Stimulated activated CD4-positive, alpha-beta T cell treated with anti-CD3 and anti-CD28 coated beads, TNF-alpha, amount 100 ng/mL, for 48 hours (primary cell): ENCODE measurements around the gene AXIN1.
A peak's percentile ranks its signal among the peaks of the same experiment; 100 is the strongest.
"Not testable (repeated sequence)": the region's sequence is repeated elsewhere in the genome, so short reads cannot be mapped to it uniquely, and the experiment has no call there.

Experiments
- DNase-seq, 3 donors: peaks; one replicate each; pipeline ENCODE4 v3.0.0-alpha.2; 2020; ENCODE audit warnings: low read depth in 3 of 3

Gene AXIN1

DNA sequence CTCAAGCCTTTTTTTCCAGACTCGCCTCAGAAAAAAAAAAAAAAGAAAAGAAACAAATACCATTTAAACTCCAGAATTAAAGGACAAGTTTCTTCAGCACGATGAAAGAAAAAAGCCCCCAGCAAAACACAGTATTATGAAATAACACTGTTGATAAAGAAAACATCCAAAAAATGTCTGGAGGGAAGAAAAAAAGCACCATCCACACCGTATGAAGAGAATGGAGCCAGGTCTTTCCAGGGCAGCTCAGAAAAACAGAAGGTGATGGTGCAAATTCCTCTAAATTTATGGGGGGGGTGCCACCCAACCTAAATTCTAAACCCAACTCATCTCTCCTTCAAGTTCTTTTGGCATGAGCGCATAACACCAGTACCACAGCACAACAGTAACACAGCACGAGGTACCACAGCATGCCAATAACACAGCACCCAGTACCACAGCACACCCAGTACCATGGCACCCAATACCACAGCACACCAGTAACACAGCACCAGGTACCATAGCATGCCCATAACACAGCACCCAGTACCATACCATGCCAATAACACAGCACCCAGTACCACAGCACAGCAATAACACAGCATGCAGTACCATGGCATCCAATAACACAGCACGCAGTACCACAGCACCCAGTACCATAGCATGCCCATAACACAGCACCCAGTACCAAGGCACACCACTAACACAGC lies 19.0 kb downstream of the AXIN1 start:
- no peak for DNase-seq

DNA sequence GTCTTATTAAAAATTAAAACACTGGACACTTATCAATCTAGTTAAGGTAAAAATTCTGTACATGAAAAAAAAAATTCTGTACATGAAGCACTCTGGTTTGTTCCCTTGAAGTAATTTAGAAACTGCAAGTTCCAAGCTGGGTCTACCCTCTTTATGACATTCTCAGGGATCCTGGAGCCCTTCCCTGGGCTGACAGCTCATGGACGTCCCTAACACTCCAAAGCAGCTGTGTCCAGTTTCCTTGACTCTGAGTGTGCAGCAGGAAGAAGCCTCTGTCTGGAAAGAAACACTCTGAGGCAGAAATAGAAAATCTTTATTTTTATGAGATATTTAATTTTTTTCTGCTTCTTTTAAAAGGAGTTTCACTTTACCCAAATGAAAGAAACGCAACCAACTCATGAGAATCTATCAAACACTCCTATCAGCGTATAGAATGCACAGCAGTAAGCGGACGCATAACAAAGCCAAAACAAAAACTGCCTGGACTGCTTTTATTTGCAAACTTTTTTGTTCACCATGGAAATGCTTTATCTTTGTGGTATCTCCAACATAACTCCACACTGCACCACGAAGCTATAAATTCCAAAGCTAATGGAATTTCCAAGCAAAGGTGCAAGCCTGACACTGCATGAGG lies 21.2 kb downstream of the AXIN1 start:
- not testable (repeated sequence) for DNase-seq

DNA sequence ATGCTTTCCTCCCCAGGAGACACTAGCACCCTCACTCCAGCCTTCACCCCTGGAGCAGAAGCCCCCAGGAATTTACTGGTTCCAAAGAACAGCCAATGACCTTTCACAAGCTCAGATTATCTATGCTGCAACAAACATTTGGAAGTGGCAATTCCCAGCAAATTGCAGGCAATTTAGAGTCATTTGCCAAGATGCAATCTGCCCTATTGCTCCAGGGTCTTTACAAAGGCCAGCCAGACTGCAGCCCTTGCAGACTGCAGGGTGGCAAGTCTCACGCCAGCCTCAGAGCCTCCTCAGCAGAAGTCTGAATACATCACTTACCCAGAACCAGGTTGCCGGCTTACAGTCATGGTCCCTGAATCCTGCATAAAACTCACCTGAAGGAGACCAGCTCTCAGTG lies 21.8 kb downstream of the AXIN1 start:
- no peak for DNase-seq

DNA sequence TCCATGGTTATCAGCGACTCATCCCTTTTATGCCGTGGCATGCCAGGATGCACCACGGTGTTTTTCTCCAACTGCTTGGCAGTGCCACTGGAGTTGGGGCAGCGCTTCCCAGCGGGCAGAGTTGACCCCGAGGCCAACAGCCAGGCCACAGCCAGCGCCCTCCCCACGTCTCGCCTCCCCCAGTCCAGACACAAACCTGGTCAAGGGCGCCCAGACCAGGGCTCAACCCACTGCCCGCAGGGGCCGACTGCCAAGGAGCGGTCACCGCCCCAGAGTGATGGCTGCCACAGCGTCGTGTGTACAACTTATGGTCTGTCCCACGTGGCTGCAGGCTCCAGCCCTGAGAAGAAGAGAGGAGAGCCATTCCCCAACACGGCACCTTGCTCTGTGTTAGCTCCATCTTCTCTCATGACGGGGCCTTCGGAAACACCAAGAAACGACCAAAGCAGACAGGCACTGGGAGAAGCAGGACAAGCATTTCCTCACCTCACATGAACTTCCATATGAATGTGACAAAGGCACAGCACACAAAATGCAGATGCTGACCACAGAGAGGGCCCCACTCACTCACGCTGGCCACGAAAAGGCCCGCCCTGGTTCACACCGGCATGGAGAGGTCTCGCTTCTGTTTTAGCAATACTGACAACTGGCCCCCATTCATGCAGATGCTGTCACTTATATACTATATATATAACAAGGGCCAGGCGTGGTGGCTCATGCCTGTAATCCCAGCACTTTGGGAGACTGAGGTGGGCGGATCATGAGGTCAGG lies 27.0 kb downstream of the AXIN1 start:
- no peak for DNase-seq

DNA sequence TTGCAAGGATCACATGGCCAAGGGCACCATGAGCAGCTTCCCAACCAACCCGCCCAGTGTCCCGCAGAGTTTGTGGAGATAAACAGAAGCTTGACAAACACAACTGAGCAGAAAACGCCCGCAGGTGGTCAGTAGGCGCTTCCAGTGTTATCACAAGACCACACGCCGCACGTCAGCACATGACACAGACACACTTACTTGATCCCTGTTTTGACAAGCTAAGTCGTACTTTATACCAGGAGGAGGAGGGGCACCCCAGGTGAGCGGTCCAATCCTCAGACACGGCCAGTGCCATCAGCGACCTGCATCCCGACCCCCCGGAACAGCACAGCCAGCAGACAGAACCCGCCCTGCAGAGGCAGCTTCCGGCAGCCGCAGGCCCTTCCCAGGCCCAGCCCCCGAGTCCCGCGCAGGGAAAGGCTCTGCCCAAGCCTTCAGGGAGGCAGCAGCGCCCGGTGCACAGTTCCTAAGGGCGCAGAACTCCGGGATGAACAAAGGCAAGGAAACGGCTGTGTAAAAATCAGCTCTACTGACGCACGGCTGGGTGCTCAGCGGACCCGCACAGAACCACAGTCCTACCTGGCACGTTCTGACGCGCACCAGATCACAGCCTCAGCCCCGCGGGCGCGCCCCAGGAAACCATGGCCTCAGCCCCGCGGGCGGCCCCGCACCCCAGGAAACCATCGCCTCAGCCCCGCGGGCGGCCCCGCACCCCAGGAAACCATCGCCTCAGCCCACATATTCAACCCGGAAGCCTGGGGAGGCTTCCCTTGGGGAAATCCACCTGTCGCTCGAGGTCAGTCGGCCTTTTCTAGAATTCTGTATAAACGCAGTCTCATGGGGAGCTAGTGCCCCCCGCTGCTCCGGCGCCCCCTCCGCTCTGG lies 27.8 kb downstream of the AXIN1 start:
- DNase-seq = peak in 1 of 3 donors; percentile 27

DNA sequence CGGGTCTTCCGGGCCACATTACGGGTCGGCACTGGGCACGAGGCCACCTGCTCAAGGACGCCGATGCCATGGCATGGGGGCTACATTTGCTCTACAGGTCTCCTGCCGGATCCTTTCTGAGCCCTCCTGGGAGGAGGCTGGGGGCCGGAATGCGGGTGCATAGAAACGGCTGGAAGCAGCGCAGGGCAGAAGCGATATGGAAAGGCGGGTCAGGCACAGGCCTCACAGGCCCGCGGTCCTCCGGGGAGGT lies 28.4 kb downstream of the AXIN1 start:
- DNase-seq = no peak

DNA sequence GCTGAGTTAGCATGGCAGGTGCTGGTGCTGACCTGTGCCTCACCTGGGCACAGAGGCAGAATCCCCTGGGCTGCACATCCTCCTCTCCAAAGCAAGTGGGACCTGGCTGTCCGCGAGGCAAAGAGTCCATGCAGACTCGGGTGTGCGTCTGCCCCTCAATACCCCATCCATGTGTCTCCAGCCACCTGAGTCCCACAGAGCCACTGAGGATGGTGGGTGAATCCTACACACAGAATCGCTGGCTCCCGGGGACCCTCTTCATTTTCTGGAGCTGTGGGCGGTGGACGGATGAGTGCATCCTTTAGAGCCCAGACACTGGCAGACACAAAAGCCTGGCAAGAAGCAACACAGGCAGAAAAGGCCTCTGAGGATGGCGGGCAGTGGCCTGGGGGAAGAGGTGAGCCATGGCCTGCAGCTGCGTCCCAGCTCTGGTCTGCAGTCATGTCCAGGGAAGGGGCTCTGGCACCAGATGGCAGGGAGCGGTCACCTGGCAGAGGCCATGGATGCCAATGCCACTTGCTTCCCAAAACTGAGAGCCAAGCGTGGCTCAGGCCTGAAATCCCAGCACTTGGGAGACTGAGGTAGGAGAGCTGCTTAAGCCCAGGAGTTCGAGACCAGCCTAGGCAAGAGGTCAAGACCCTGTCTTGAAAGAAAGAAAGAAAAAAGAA lies 29.9 kb downstream of the AXIN1 start:
- DNase-seq = no peak

DNA sequence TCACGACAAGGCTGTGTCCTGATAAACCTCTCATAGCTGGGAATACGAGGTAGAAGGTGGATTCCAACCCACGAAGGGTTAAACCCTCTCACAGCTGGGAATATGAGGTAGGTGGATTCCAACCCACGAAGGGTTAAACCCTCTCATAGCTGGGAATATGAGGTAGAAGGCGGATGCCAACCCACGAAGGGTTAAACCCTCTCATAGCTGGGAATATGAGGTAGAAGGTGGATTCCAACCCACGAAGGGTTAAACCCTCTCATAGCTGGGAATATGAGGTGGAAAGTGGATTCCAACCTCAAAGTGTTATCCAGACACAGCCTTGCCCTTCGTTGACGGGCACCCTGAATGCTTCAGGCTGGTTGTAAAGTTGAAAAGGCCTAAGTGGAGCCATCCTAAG lies 31.0 kb downstream of the AXIN1 start:
- no peak for DNase-seq

DNA sequence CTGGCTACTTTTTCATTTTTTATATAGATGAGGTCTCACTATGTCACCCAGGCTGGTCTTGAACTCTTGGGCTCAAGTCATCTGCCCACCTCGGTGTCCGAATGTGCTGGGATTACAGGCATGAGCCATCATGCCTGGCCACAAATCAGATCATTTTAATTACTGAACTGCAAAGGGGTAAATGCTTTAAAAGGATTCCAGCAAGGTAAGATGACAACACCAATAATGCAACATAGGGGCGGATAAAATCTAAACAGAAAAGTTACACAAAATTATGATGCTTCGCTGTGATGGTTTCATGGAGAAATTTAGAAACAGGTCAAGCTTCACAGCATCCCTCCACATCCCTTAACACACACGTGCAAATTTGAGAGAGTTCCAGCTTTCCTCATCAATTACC lies 32.3 kb downstream of the AXIN1 start:
- DNase-seq = no peak

DNA sequence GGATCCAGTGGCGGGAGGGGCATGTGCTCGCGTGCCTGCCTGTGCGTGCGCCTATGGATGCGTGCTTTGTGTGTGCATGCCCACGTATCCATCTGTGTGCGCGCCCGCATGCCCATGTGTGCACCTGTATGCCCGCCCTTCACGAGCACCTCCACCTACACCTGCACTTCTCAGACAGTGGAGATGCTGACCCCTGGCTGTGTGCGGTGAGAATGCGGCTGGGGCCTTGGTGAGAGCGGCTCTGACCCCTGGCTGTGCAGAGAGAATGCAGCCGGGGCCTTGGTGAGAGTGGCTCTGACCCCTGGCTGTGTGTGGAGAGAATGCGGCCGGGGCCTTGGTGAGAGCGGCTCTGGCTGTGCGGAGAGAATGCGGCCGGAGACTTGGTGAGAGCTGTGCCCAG lies 33.9 kb downstream of the AXIN1 start:
- no peak for DNase-seq

DNA sequence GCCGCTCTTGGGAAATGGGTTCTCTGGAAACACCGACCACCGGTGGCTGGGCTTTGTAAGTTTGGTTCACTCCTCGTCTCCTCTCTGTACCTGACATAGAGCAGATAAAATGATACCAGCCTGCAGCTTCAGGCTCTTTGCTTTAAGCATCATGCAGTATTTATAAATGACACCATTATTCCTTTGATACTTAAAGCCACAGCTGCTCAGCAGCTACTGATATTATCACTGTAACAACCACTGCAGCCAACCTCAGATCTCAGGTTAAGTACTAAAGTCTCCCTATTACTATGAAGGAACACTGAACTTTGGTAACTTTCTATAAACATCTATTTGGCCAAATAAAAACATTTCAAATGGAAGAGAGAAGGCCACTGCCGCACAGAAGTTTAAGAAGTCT lies 34.9 kb downstream of the AXIN1 start:
- DNase-seq = no peak

DNA sequence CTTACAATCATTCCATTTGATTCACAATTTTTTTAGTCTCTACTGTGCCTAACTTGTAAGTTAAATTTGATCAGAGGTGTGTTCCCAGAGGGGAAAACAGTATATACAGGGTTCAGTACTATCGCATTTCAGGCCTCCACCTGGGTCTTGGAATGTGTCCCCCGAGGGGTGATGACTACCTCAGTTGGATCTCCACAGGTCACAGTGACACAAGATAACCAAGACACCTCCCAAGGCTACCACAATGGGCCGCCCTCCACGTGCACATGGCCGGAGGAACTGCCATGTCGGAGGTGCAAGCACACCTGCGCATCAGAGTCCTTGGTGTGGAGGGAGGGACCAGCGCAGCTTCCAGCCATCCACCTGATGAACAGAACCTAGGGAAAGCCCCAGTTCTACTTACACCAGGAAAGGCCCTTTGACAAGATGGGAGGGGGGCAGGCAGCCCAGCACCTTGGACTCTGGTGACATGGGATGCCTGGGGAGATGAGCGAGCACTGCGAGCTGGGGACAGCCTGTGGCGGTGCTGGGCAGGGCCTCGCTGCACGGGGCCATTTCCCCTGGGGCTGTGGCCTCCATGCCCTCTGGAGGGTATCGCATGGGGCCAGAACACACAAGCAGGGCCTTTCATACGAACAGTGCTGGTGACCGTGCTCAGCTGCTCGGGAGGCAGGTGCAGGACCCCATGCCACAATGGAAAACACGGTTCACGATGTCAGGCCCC lies 35.6 kb downstream of the AXIN1 start:
- no peak for DNase-seq

DNA sequence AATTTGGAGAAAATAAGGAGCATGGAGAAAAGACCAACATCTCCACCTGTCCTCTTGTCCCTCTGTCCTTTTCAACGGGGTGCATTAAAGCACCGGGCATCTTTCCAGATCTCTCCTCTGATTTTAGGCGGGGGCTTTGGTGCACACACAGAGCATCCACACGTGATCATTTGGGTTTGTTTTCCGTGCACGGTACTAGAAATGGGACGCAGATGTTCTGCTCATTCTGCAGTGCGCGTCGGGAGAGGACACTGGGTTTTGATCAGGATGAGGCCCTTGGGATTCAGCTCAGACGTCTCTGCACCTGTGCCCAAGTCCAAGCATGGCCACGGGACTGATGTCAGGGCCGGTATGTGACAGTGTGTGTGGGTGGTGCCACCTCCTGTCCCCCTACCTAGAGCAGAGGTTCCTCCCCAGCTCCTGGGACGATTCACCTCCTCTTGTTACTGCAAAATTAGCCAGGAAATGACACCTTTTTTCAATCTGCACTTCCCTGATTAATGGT lies 37.7 kb downstream of the AXIN1 start:
- DNase-seq = no peak

DNA sequence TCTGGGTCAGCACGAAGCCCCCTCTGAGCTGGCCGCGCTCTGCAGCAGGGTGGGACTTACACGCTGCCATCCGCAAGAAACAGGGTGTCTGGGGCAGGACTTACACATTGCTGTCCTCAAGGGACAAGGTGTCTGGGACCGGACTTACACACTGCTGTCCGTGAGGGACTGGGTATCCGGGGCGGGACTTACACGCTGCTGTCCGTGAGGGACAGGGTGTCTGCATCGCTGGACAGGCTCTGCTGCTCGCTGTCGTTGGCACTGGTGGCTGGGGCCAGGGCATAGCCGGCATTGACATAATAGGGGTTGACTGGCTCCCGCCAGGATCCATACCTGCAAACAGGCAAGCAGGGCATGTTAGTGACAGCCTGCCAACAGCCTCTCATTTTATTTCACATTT lies 38.2 kb downstream of the AXIN1 start:
- DNase-seq = no peak

DNA sequence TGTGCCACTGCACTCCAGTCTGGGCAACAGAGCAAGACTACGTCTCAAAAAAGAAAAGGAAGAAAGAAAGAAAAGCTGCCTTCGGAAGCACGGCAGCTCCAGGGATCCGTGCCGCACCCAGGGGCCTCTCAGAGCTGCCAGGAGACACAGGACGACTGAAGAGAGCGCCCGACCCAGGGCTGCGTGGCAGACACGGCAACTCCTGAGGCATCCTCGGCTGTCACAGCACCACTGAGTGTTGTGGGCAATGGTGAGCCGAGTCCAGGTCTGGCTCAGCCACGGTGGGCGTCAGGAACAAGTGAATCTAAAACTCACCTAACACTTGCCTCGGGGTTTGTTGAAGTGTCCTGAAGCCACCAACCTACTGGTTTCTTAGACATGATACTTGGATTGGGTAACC lies 40.8 kb downstream of the AXIN1 start:
- DNase-seq = no peak

DNA sequence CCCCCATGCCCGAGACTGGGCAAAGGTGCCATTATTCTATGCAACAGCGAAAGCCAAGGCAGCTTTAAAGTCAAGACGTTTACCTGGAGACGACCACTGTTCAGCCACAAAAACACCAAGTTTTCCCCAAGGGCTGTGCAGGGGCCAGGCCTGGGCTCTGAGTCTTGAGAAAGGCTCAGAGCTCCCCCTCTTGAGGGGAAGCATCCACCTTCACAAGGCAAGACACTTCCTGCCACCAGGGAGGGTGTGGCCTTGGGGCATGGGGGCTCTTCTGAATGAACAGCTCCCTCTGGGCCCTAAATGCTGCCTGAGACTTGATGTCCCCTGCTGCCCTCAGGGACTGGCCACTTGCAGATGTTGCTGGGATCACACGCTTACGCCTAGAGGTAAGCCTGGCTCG lies 43.0 kb downstream of the AXIN1 start:
- no peak for DNase-seq

DNA sequence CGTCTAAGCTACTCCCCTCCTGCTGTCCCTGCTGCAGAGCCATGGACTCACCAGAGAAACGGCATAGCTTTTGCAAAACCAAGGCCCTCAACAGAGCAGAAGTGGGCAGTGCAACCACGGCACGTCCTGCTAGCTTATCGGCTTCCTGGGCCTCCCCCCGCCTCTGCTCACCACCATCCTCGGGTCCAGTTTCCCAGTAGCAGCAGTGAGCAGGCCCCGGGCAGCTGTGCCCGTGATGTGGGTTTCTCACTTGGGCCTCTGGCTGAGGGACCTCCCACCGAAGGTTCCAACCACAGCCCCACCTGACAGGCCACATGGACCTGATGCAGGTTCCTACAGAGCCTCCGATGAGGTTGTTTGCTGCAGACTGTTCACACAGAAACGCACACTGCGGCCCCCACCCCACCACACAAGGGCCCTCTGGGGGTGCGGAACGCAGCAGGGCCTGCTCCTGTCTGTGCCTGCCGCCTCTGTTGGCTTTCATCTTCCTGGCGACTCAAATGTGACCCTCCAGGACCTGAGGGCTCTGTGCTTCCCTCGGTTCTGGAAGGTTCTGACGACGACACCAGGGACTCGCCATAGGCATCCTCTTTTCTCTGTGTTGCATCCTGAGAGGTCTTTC lies 44.7 kb downstream of the AXIN1 start:
- DNase-seq = no peak

DNA sequence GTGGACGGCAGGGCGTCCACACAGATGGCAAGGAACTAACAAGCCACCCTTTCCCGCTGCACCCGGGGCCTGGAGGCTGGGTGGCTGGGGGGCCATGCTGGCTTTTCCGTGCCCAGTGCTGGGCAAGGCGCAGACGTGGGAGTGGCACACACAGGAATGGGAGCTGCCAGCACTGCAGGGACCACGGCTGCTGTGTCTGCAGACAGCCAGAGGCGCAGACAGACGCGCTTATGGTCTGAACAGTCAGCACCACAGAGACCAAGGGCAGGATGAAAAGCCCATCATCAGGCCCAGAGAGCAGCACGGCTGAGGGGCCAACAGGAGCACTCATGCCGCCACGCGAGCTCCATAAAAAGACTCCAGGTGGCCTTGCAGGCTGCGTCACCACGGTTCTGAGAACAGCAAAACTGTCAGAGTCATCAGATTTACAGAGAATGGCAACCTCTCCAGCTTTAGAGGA lies 45.6 kb downstream of the AXIN1 start:
- DNase-seq = no peak

DNA sequence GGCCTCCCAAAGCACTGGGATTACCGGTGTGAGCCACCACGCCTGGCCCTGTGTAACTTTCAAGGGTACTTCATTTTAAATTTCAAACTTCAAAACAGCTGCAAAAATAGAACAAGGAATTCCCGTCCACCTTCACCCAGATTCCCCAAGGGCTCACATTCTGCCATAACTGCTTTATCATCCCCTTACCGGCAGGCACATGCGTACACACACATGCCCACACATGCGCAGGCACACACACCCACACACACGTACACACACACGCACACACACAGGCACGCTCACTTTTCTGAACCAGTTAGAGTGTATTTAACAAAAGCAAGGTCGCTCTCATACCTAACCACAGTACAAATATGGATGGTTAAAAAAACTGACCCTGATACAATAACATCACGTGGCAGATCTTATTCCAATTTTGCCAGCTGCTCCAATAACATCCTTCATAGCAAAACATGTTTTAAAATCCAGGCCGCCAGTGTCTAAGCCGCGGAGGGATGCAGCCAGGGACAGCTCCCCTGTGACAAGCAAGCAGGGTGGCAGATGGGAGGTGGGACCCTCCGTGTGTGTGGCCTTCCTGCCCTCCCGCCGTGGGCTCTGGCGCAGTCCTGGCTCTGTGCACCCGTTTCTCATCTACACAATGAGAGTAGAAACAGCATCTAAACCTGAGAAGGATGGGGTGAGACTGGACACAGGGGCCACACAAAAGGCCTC lies 46.5 kb downstream of the AXIN1 start:
- no peak for DNase-seq
